A673 (cell line): ENCODE measurements around the gene FMR1. TPM values are rescaled to one million over a fixed set of nuclear protein-coding genes. Genes with fewer than 3 reads are reported as not detected.

Experiments used
- BruUV-seq: library from RNA; stranded (reverse); fragments of 400-500 nt; replicated peaks from 2 replicates; lab custom pipeline; 2021; lab: Mats Ljungman, UMichigan
- CTCF ChIA-PET: fragments of 300-600 bp; sonication (Branson Sonifier 250); formaldehyde crosslinking; loops from one replicate; lab custom pipeline; 2022; ENCODE audit warnings: antibody characterized with exemption; lab: Charles Lee
- POLR2A ChIA-PET: fragments of 300-600 bp; sonication (Branson Sonifier 250); formaldehyde crosslinking; loops from one replicate; lab custom pipeline; 2022; ENCODE audit warnings: antibody characterized with exemption; ENCODE audit not compliant: low non-redundant PET; lab: Charles Lee
- DNase-seq: peaks from one replicate; pipeline ENCODE4 v3.0.0-alpha.2; 2015; ENCODE audit warnings: low spot score
- H3K27ac ChIP-seq: fragments of 200-600 bp; sonication (generic); 2 replicates; pipeline ENCODE4 v1.5.1; 2016; ENCODE audit warnings: mixed run types, low read depth, mild to moderate bottlenecking, mixed read lengths, antibody characterized with exemption, low read length; ENCODE audit not compliant: poor library complexity, severe bottlenecking
- H3K27me3 ChIP-seq: fragments of 200-600 bp; sonication (generic); replicated peaks from 2 replicates; pipeline ENCODE4 v1.6.1; 2017; ENCODE audit warnings: mixed run types, low read depth, mild to moderate bottlenecking, mixed read lengths, antibody characterized with exemption, low read length; ENCODE audit not compliant: insufficient read depth, poor library complexity
- H3K36me3 ChIP-seq: fragments of 200-600 bp; sonication (generic); 2 replicates; pipeline ENCODE4 v1.6.1; 2016; ENCODE audit warnings: mixed run types, mild to moderate bottlenecking, mixed read lengths, antibody characterized with exemption, low read length; ENCODE audit not compliant: insufficient read depth, poor library complexity, severe bottlenecking
- H3K4me1 ChIP-seq: fragments of 200-600 bp; sonication (generic); 2 replicates; pipeline ENCODE4 v1.6.1; 2017; ENCODE audit warnings: mixed run types, mild to moderate bottlenecking, mixed read lengths, antibody characterized with exemption, low read length; ENCODE audit not compliant: insufficient read depth, poor library complexity, severe bottlenecking
- H3K4me3 ChIP-seq: fragments of 200-600 bp; sonication (generic); 2 replicates; pipeline ENCODE4 v1.5.1; 2016; ENCODE audit warnings: low read depth, mixed run types, mild to moderate bottlenecking, mixed read lengths, low read length; ENCODE audit not compliant: poor library complexity, severe bottlenecking
- H3K9me3 ChIP-seq: fragments of 200-600 bp; sonication (generic); 2 replicates; pipeline ENCODE4 v1.6.1; 2016; ENCODE audit warnings: mixed run types, low read depth, mild to moderate bottlenecking, mixed read lengths, antibody characterized with exemption, low read length; ENCODE audit not compliant: poor library complexity, severe bottlenecking
- EZH2 ChIP-seq: fragments of 200-600 bp; sonication (generic); IDR thresholded peaks from 2 replicates; pipeline ENCODE4 v1.6.1; 2017; ENCODE audit warnings: borderline replicate concordance, low read depth, mild to moderate bottlenecking, mixed read lengths, antibody characterized with exemption, low read length; ENCODE audit not compliant: poor library complexity, severe bottlenecking
- intact Hi-C: fragments of 100-400 bp; cut with micrococcal nuclease; formaldehyde crosslinking; loops from one replicate; pipeline ENCODE4 v1.10.0; 2022; ENCODE audit not compliant: unreplicated experiment
- total RNA-seq: library from RNA; stranded (reverse); gene quantifications from 2 replicates; pipeline ENCODE4 v1.2.3, GENCODE V29; 2021
- TF ChIP-seq, protein P1 (sequence below): fragments of 300-800, 200-600 bp; sonication (generic); conservative IDR thresholded peaks from 2 replicates; pipeline ENCODE4 v1.5.1; 2017; ENCODE audit warnings: low read depth, mild to moderate bottlenecking, antibody characterized with exemption, low read length, moderate library complexity, mixed read lengths

FMR1 gene
- total RNA-seq, 1 experiment from 2014 or later: 77.4 TPM

- BruUV-seq: no TSS peak
- Histone ChIP-seq H3K27me3 (no peaks in the 10 kb centered on the region), H3K9me3 (no peaks in the 10 kb centered on the region), H3K36me3 (no peaks in the 10 kb centered on the region), H3K4me1 (no peaks in the 10 kb centered on the region), H3K4me3 (no peak overlapping the region), H3K27ac (no peak overlapping the region)
- ChIA-PET CTCF (no interaction called here), POLR2A (no interaction called here)
- intact Hi-C loops: no loop called here
- DNase-seq: no peak
- TF ChIP-seq EZH2: no peak
- TF ChIP-seq, protein P1, sequence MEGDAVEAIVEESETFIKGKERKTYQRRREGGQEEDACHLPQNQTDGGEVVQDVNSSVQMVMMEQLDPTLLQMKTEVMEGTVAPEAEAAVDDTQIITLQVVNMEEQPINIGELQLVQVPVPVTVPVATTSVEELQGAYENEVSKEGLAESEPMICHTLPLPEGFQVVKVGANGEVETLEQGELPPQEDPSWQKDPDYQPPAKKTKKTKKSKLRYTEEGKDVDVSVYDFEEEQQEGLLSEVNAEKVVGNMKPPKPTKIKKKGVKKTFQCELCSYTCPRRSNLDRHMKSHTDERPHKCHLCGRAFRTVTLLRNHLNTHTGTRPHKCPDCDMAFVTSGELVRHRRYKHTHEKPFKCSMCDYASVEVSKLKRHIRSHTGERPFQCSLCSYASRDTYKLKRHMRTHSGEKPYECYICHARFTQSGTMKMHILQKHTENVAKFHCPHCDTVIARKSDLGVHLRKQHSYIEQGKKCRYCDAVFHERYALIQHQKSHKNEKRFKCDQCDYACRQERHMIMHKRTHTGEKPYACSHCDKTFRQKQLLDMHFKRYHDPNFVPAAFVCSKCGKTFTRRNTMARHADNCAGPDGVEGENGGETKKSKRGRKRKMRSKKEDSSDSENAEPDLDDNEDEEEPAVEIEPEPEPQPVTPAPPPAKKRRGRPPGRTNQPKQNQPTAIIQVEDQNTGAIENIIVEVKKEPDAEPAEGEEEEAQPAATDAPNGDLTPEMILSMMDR: no peak
These were observed 11.4 kb upstream of the FMR1 start for GRCh38 chrX:147900349-147900748.

GRCh38 chrX:147901461-147902126 is 10.1 kb upstream of the FMR1 start:
- Histone ChIP-seq H3K9me3 (no peaks in the 10 kb centered on the region), H3K36me3 (no peaks in the 10 kb centered on the region), H3K4me1 (no peaks in the 10 kb centered on the region), H3K27me3 (no peaks in the 10 kb centered on the region), H3K27ac (no peak overlapping the region), H3K4me3 (no peak overlapping the region)
- CTCF ChIA-PET: no interaction called here
- BruUV-seq: no TSS peak
- POLR2A ChIA-PET: no interaction called here
- TF ChIP-seq EZH2: no peak
- DNase-seq: no peak
- intact Hi-C loops: no loop called here

DNA sequence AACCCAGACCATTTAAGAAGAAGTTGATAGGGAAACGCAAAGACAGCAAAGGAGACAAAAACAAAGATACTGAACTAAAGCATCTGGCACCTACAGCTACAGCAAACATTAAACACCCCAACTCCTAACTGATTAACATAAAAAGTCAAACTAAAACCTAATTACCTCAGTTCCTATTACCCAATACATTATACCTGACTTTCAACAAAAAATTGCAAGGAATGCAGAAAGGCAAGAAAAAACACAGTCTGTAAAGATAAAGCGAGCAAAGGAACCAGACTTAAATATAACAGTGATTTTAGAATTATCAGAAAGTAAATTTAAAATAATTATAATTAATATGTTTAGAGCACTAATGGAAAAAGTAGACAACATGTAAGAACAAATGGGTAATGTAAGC is 9.4 kb upstream of the FMR1 start:
- Histone ChIP-seq H3K4me3 (no peak overlapping the region), H3K27me3 (no peaks in the 10 kb centered on the region), H3K27ac (no peak overlapping the region), H3K36me3 (no peaks in the 10 kb centered on the region), H3K9me3 (no peaks in the 10 kb centered on the region), H3K4me1 (no peaks in the 10 kb centered on the region)
- intact Hi-C loops: no loop called here
- ChIA-PET POLR2A (no interaction called here), CTCF (no interaction called here)
- TF ChIP-seq, protein P1: no peak
- TF ChIP-seq EZH2: no peak
- no TSS peak for BruUV-seq
- DNase-seq: no peak

DNA sequence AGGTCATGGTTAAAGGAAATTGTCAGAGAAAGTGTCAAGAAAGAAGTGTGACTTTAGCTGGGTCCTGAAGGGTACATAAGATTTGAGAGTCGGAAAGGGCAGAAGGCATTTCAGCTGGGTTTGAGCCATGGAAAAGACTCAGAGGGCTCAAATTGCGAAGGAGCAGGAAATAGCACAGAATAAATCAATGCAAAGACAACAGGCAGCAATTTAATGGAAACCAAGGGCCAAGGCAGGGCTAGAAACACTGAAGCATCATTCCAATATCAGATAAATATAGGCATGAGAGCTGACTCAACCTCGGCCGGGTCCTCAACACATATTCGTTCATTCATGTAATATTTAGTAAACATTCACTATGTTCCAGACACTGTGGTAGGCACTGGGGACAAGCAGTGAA is 3.6 kb upstream of the FMR1 start:
- no peaks in the 10 kb centered on the region for H3K36me3 ChIP-seq
- H3K4me3 ChIP-seq: no peak overlapping the region
- BruUV-seq: no TSS peak
- no peak overlapping the region for H3K27ac ChIP-seq
- ChIA-PET CTCF (no interaction called here), POLR2A (no interaction called here)
- no peak for TF ChIP-seq EZH2
- TF ChIP-seq, protein P1: no peak
- DNase-seq: no peak
- no peaks in the 10 kb centered on the region for H3K9me3 ChIP-seq
- no peaks in the 10 kb centered on the region for H3K4me1 ChIP-seq
- intact Hi-C loops: no loop called here
- no peaks in the 10 kb centered on the region for H3K27me3 ChIP-seq
